DOHH2 (cell line): ENCODE results near the gene ETS1.

Source experiments
- H3F3A ChIP-seq: fragments of 200-600 bp; sonication (generic), shearing (Covaris generic); 2 replicates; pipeline ENCODE4 v1.6.0; 2016; ENCODE audit warnings: antibody characterized with exemption, mild to moderate bottlenecking; ENCODE audit not compliant: control insufficient read depth, insufficient read depth
- H3K27ac ChIP-seq: fragments of 200-600 bp; sonication (generic); 2 replicates; pipeline ENCODE4 v1.5.1; 2014; ENCODE audit warnings: low read depth, mild to moderate bottlenecking, low read length, moderate library complexity
- H3K27me3 ChIP-seq: fragments of 200-600 bp; sonication (generic); 2 replicates; pipeline ENCODE4 v1.6.1; 2014; ENCODE audit warnings: mild to moderate bottlenecking, low read length, mixed read lengths; ENCODE audit not compliant: control insufficient read depth
- H3K36me3 ChIP-seq: fragments of 200-600 bp; sonication (generic); 2 replicates; pipeline ENCODE4 v1.6.1; 2014; ENCODE audit warnings: mild to moderate bottlenecking, low read length, moderate library complexity, mixed read lengths; ENCODE audit not compliant: control insufficient read depth
- H3K4me1 ChIP-seq: fragments of 200-600 bp; sonication (generic); 2 replicates; pipeline ENCODE4 v1.6.1; 2014; ENCODE audit warnings: mild to moderate bottlenecking, low read length, mixed read lengths; ENCODE audit not compliant: control insufficient read depth
- H3K4me2 ChIP-seq: fragments of 200-600 bp; sonication (generic); 2 replicates; pipeline ENCODE4 v1.6.0; 2014; ENCODE audit warnings: mild to moderate bottlenecking, low read length, moderate library complexity
- H3K4me3 ChIP-seq: fragments of 200-600 bp; sonication (generic); 2 replicates; pipeline ENCODE4 v1.5.1; 2014; ENCODE audit warnings: mild to moderate bottlenecking, low read length, mixed read lengths
- H3K79me2 ChIP-seq: fragments of 200-600 bp; sonication (generic); 2 replicates; pipeline ENCODE4 v1.6.1; 2014; ENCODE audit warnings: mild to moderate bottlenecking, low read length, mixed read lengths; ENCODE audit not compliant: control insufficient read depth
- H3K9me2 ChIP-seq: fragments of 200-600 bp; sonication (generic); replicated peaks from 2 replicates; pipeline ENCODE4 v1.6.1; 2014; ENCODE audit warnings: mild to moderate bottlenecking, low read length, mixed read lengths; ENCODE audit not compliant: control insufficient read depth
- H3K9me3 ChIP-seq: fragments of 200-600 bp; sonication (generic); 2 replicates; pipeline ENCODE4 v1.6.1; 2014; ENCODE audit warnings: antibody characterized with exemption, low read length, mixed read lengths; ENCODE audit not compliant: control insufficient read depth, insufficient read depth
- H4K20me1 ChIP-seq: fragments of 200-600 bp; sonication (generic); 2 replicates; pipeline ENCODE4 v1.6.0; 2014; ENCODE audit warnings: low read depth, mild to moderate bottlenecking, antibody characterized with exemption, low read length, moderate library complexity; ENCODE audit not compliant: control insufficient read depth, insufficient read depth
- CTCF ChIP-seq: fragments of 200-600 bp; sonication (generic); IDR thresholded peaks from one replicate; pipeline ENCODE4 v1.5.1; 2014; ENCODE audit warnings: antibody characterized with exemption, mild to moderate bottlenecking, low read depth, low read length; ENCODE audit not compliant: poor library complexity, severe bottlenecking
- EZH2phosphoT487 ChIP-seq: fragments of 200-600 bp; sonication (generic); IDR thresholded peaks from 2 replicates; pipeline ENCODE4 v1.6.1; 2017; ENCODE audit warnings: borderline replicate concordance, mild to moderate bottlenecking, antibody characterized with exemption, low read length, moderate library complexity, mixed read lengths

ETS1 gene

GRCh38 chr11:128608746-128609407 is 21.5 kb upstream of the ETS1 start:
- Histone ChIP-seq H3K27me3 (no peaks in the 10 kb centered on the region), H3K9me2 (no peaks in the 10 kb centered on the region), H3K27ac (peak overlapping the region; percentile 100), H4K20me1 (no peaks in the 10 kb centered on the region), H3K9me3 (no peaks in the 10 kb centered on the region), H3K4me3 (peak overlapping the region; percentile 26), H3K36me3 (peaks cover 3% of the 10 kb centered on the region), H3K4me1 (peaks cover 99% of the 10 kb centered on the region), H3K79me2 (no peaks in the 10 kb centered on the region), H3K4me2 (peak overlapping the region; percentile 79), H3F3A (peaks cover 48% of the 10 kb centered on the region)
- TF ChIP-seq EZH2phosphoT487 = no peak
- TF ChIP-seq CTCF = no peak

- no peaks in the 10 kb centered on the region for H3K9me2 ChIP-seq
- H3K79me2 ChIP-seq = no peaks in the 10 kb centered on the region
- no peaks in the 10 kb centered on the region for H3K27me3 ChIP-seq
- H3K36me3 ChIP-seq = peaks cover 3% of the 10 kb centered on the region
- TF ChIP-seq EZH2phosphoT487 (no peak), CTCF (no peak)
- no peaks in the 10 kb centered on the region for H4K20me1 ChIP-seq
- H3K4me1 ChIP-seq = peaks cover 99% of the 10 kb centered on the region
- peak overlapping the region; percentile 100 for H3K27ac ChIP-seq
- peaks cover 40% of the 10 kb centered on the region for H3F3A ChIP-seq
- H3K9me3 ChIP-seq = no peaks in the 10 kb centered on the region
- peak overlapping the region; percentile 79 for H3K4me2 ChIP-seq
- H3K4me3 ChIP-seq = no peak overlapping the region; the same call in 1 of the 2 replicates
Measured at GRCh38 chr11:128607819-128608218, 20.5 kb upstream of the ETS1 start.

GRCh38 chr11:128604723-128605122 is 17.4 kb upstream of the ETS1 start:
- H3F3A ChIP-seq = peaks cover 13% of the 10 kb centered on the region
- peaks cover 88% of the 10 kb centered on the region for H3K4me1 ChIP-seq
- H4K20me1 ChIP-seq = no peaks in the 10 kb centered on the region
- no peaks in the 10 kb centered on the region for H3K9me2 ChIP-seq
- TF ChIP-seq CTCF (no peak), EZH2phosphoT487 (no peak)
- H3K4me3 ChIP-seq = no peak overlapping the region
- H3K36me3 ChIP-seq = no peaks in the 10 kb centered on the region
- 0 out of 2 replicates have a peak overlapping the region, but pooled peaks have one; percentile 7 for H3K4me2 ChIP-seq
- no peaks in the 10 kb centered on the region for H3K79me2 ChIP-seq
- no peaks in the 10 kb centered on the region for H3K27me3 ChIP-seq
- no peaks in the 10 kb centered on the region for H3K9me3 ChIP-seq
- H3K27ac ChIP-seq = no peak overlapping the region
